Cerebellar cortex (tissue), 1 donor: ENCODE results near the gene ERBB4.
A peak's percentile ranks its signal among the peaks of the same experiment; 100 is the strongest.

Experiments used
- DNase-seq: peaks from one replicate; pipeline ENCODE4 v3.0.0-alpha.2; 2015; ENCODE audit warnings: low spot score

ERBB4 gene

GRCh38 chr2:211928201-211928600, 610.4 kb downstream of the ERBB4 start:
- no peak for DNase-seq

- DNase-seq, result no peak
Observed at GRCh38 chr2:211923019-211923418, 615.6 kb downstream of the ERBB4 start.

- DNase-seq, result no peak
Observed at GRCh38 chr2:211903961-211904360, 634.6 kb downstream of the ERBB4 start.

GRCh38 chr2:211901226-211901846, 637.3 kb downstream of the ERBB4 start:
- DNase-seq, result peak; percentile 91

- DNase-seq, result no peak
Observed at GRCh38 chr2:211900518-211900917, 638.1 kb downstream of the ERBB4 start.

- no peak for DNase-seq
Observed at GRCh38 chr2:211900000-211900399, 638.6 kb downstream of the ERBB4 start.

- DNase-seq, result no peak
Observed at GRCh38 chr2:211898702-211899101, 639.9 kb downstream of the ERBB4 start.

- DNase-seq, result no peak
Observed at GRCh38 chr2:211881449-211881848, 657.2 kb downstream of the ERBB4 start.

- DNase-seq, result no peak
Observed at GRCh38 chr2:211879323-211879722, 659.3 kb downstream of the ERBB4 start.

- no peak for DNase-seq
Observed at GRCh38 chr2:211877061-211877460, 661.5 kb downstream of the ERBB4 start.

GRCh38 chr2:211875488-211875887, 663.1 kb downstream of the ERBB4 start:
- DNase-seq, result no peak

GRCh38 chr2:211868996-211869533, 669.5 kb downstream of the ERBB4 start:
- peak; percentile 12 for DNase-seq

GRCh38 chr2:211867845-211868451, 670.7 kb downstream of the ERBB4 start:
- DNase-seq, result no peak

GRCh38 chr2:211864328-211864727, 674.3 kb downstream of the ERBB4 start:
- no peak for DNase-seq

- DNase-seq, result no peak
Observed at GRCh38 chr2:211860224-211860623, 678.4 kb downstream of the ERBB4 start.

GRCh38 chr2:211854832-211855231, 683.8 kb downstream of the ERBB4 start:
- no peak for DNase-seq

GRCh38 chr2:211846714-211847113, 691.9 kb downstream of the ERBB4 start:
- no peak for DNase-seq

- DNase-seq, result no peak
Observed at GRCh38 chr2:211846036-211846400, 692.6 kb downstream of the ERBB4 start.

GRCh38 chr2:211845338-211846035, 693.1 kb downstream of the ERBB4 start:
- DNase-seq, result no peak

GRCh38 chr2:211837706-211838105, 700.9 kb downstream of the ERBB4 start:
- no peak for DNase-seq

GRCh38 chr2:211837206-211837605, 701.4 kb downstream of the ERBB4 start:
- DNase-seq, result no peak

- DNase-seq, result no peak
Observed at GRCh38 chr2:211836409-211836808, 702.2 kb downstream of the ERBB4 start.

- DNase-seq, result no peak
Observed at GRCh38 chr2:211835695-211836094, 702.9 kb downstream of the ERBB4 start.
